Panc1 (cell line): ENCODE data around the gene CFAP77.

ENCODE experiments used
- POLR2AphosphoS5 ChIP-seq: IDR thresholded peaks from 2 replicates; pipeline ENCODE4 v1.6.1; 2012; ENCODE audit warnings: mild to moderate bottlenecking, low read depth, low read length, moderate library complexity
- SIN3A ChIP-seq: IDR thresholded peaks from 2 replicates; pipeline ENCODE4 v1.6.1; 2012; ENCODE audit warnings: low read depth, mild to moderate bottlenecking, low read length, moderate library complexity, borderline replicate concordance; ENCODE audit not compliant: insufficient read depth
- TF ChIP-seq, protein P1 (sequence below): fragments of 450-650 bp; IDR thresholded peaks from 2 replicates; pipeline ENCODE4 v1.5.1; 2017; ENCODE audit warnings: mild to moderate bottlenecking
- TF ChIP-seq, protein P2 (sequence below), 2 experiments: IDR thresholded peaks; 2 replicates each; pipeline ENCODE4 v1.6.1; 2011 to 2012; ENCODE audit warnings: low read depth in 2 of 2, control low read depth in 1 of 2, low read length in 1 of 2, mild to moderate bottlenecking in 1 of 2, moderate library complexity in 1 of 2; ENCODE audit not compliant: insufficient read depth in 1 of 2

DNA sequence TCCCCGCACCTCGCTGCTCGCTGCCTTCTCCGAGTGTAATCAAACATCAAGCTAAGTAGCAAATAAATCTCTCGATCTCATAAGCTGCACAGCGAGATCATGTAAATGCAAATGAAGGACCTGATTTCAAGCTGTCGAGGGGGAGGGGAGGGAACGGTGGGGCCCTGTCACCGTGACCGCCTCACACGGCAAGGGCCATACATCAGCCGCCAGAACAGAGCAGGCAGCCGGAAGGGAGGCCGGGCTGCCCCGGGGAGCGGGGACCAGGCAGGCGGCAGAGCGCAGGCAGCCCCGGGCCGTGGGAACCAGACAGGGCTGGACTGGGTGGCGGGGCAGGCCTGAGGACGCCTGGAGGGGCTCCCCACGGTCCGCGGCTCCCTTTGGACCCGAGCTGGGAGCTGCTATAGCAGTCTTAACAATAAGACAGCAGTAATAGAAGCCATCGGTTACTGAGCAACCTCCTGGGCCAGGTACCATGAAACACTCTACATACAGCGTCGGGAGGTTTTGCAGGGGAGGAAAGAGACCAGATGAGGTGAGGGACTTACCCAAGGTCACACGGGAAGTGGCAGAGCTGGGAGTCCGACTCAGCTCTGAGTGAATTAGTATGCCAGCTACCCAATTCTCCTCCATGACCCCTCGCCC is 76.8 kb downstream of the CFAP77 start:
- TF ChIP-seq POLR2AphosphoS5 (no peak), SIN3A (no peak)
- TF ChIP-seq, protein P1, sequence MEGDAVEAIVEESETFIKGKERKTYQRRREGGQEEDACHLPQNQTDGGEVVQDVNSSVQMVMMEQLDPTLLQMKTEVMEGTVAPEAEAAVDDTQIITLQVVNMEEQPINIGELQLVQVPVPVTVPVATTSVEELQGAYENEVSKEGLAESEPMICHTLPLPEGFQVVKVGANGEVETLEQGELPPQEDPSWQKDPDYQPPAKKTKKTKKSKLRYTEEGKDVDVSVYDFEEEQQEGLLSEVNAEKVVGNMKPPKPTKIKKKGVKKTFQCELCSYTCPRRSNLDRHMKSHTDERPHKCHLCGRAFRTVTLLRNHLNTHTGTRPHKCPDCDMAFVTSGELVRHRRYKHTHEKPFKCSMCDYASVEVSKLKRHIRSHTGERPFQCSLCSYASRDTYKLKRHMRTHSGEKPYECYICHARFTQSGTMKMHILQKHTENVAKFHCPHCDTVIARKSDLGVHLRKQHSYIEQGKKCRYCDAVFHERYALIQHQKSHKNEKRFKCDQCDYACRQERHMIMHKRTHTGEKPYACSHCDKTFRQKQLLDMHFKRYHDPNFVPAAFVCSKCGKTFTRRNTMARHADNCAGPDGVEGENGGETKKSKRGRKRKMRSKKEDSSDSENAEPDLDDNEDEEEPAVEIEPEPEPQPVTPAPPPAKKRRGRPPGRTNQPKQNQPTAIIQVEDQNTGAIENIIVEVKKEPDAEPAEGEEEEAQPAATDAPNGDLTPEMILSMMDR: no peak
- TF ChIP-seq, protein P2, sequence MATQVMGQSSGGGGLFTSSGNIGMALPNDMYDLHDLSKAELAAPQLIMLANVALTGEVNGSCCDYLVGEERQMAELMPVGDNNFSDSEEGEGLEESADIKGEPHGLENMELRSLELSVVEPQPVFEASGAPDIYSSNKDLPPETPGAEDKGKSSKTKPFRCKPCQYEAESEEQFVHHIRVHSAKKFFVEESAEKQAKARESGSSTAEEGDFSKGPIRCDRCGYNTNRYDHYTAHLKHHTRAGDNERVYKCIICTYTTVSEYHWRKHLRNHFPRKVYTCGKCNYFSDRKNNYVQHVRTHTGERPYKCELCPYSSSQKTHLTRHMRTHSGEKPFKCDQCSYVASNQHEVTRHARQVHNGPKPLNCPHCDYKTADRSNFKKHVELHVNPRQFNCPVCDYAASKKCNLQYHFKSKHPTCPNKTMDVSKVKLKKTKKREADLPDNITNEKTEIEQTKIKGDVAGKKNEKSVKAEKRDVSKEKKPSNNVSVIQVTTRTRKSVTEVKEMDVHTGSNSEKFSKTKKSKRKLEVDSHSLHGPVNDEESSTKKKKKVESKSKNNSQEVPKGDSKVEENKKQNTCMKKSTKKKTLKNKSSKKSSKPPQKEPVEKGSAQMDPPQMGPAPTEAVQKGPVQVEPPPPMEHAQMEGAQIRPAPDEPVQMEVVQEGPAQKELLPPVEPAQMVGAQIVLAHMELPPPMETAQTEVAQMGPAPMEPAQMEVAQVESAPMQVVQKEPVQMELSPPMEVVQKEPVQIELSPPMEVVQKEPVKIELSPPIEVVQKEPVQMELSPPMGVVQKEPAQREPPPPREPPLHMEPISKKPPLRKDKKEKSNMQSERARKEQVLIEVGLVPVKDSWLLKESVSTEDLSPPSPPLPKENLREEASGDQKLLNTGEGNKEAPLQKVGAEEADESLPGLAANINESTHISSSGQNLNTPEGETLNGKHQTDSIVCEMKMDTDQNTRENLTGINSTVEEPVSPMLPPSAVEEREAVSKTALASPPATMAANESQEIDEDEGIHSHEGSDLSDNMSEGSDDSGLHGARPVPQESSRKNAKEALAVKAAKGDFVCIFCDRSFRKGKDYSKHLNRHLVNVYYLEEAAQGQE (IDR thresholded peaks at IDR 0.05; ENCODE audit: insufficient read depth in 1 of 2, low read depth in 2 of 2, low read length in 1 of 2): no peak
